Endometrial microvascular endothelial cells (primary cell): Measurements from ENCODE around the gene SHC4. TPM values are rescaled to one million over a fixed set of nuclear protein-coding genes. Genes with fewer than 3 reads are reported as not detected.
"Not testable (repeated sequence)": the region's sequence is repeated elsewhere in the genome, so short reads cannot be mapped to it uniquely, and the experiment has no call there.

ENCODE experiments used
- in situ Hi-C: cut with HindIII; loops from 2 replicates; pipeline ENCODE4 v1.10.0; 2017; ENCODE audit warnings: low sequenced_read_pairs, low pct_unique_long_range_greater_than_20kb; ENCODE audit errors: inconsistent ontology term
- total RNA-seq: library from RNA; depleted of rRNA; stranded (reverse); fragments of >200 nt; gene quantifications from one replicate; pipeline ENCODE4 v1.2.3, GENCODE V29; 2015; ENCODE audit errors: inconsistent ontology term

SHC4 gene
- total RNA-seq, 1 donor from 2014 or later = 0.09 TPM

- in situ Hi-C loops = no loop called here
Measured at GRCh38 chr15:48935236-48935635, 28.5 kb downstream of the SHC4 start.

- in situ Hi-C loops = no loop called here
Measured at GRCh38 chr15:48930735-48931134, 33.0 kb downstream of the SHC4 start.

GRCh38 chr15:48929661-48930060, 34.1 kb downstream of the SHC4 start:
- in situ Hi-C loops = no loop called here

- in situ Hi-C loops = no loop called here
Measured at GRCh38 chr15:48928877-48929538, 34.7 kb downstream of the SHC4 start.

GRCh38 chr15:48925714-48926223, 38.0 kb downstream of the SHC4 start:
- in situ Hi-C loops = no loop called here

- in situ Hi-C loops = no loop called here
Measured at GRCh38 chr15:48924528-48925393, 39.0 kb downstream of the SHC4 start.

GRCh38 chr15:48922046-48922445, 41.7 kb downstream of the SHC4 start:
- in situ Hi-C loops = no loop called here

GRCh38 chr15:48916721-48917120, 47.0 kb downstream of the SHC4 start:
- in situ Hi-C loops = no loop called here

- in situ Hi-C loops = no loop called here
Measured at GRCh38 chr15:48915861-48916260, 47.9 kb downstream of the SHC4 start.

GRCh38 chr15:48914717-48915116, 49.0 kb downstream of the SHC4 start:
- in situ Hi-C loops = no loop called here

- in situ Hi-C loops = no loop called here
Measured at GRCh38 chr15:48913141-48913540, 50.6 kb downstream of the SHC4 start.

GRCh38 chr15:48910554-48910953, 53.2 kb downstream of the SHC4 start:
- in situ Hi-C loops = not testable (repeated sequence)

- in situ Hi-C loops = not testable (repeated sequence)
Measured at GRCh38 chr15:48909313-48909712, 54.4 kb downstream of the SHC4 start.

GRCh38 chr15:48905847-48906246, 57.9 kb downstream of the SHC4 start:
- in situ Hi-C loops = no loop called here

- in situ Hi-C loops = no loop called here
Measured at GRCh38 chr15:48905216-48905615, 58.5 kb downstream of the SHC4 start.

GRCh38 chr15:48904758-48905157, 59.0 kb downstream of the SHC4 start:
- in situ Hi-C loops = no loop called here

GRCh38 chr15:48899793-48900192, 63.9 kb downstream of the SHC4 start:
- in situ Hi-C loops = loop anchor here (25.0 kb wide), 1 partner anchor 238 kb away; no protein-coding TSS in a partner anchor

GRCh38 chr15:48898446-48898845, 65.3 kb downstream of the SHC4 start:
- in situ Hi-C loops = loop anchor here (25.0 kb wide), 1 partner anchor 239 kb away; no protein-coding TSS in a partner anchor

GRCh38 chr15:48898032-48898431, 65.7 kb downstream of the SHC4 start:
- in situ Hi-C loops = loop anchor here (25.0 kb wide), 1 partner anchor 239 kb away; no protein-coding TSS in a partner anchor
